NB4 (cell line): ENCODE data around the gene CXorf49B.
"Not testable (repeated sequence)": the region's sequence is repeated elsewhere in the genome, so short reads cannot be mapped to it uniquely, and the experiment has no call there.

Experiments
- MYC ChIP-seq: IDR thresholded peaks from 2 replicates; pipeline ENCODE4 v1.6.1; 2011; ENCODE audit warnings: low read depth, low read length
- POLR2A ChIP-seq: IDR thresholded peaks from 2 replicates; pipeline ENCODE4 v1.6.1; 2011; ENCODE audit warnings: mild to moderate bottlenecking; ENCODE audit not compliant: insufficient read length; ENCODE audit errors: extremely low read depth
- TF ChIP-seq, protein P1 (sequence below): IDR thresholded peaks from one replicate; pipeline ENCODE4 v1.5.1; 2012; ENCODE audit warnings: low read depth, low read length
- TF ChIP-seq, protein P2 (sequence below): IDR thresholded peaks from 2 replicates; pipeline ENCODE4 v1.6.1; 2011; ENCODE audit warnings: low read depth, low read length

DNA sequence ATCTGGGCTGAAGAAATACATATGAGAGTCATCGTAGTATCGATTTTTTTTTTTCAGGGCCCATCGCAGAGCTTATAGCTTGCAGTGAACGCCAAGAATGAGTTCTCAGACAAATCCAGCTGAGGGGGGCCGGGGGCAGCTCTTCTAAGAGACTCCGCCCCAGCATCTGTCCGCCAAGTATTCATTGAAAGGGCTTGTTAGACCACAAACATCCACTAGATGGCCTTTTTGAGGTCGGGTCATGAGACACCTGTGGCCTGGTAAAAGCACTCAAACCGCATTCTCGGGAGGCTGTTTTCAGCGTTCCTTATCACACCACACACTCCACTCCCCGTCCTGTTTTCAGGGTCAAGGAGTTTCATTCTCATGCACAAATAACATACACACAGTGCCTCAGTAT is 15.2 kb downstream of the CXorf49B start:
- TF ChIP-seq, protein P1, sequence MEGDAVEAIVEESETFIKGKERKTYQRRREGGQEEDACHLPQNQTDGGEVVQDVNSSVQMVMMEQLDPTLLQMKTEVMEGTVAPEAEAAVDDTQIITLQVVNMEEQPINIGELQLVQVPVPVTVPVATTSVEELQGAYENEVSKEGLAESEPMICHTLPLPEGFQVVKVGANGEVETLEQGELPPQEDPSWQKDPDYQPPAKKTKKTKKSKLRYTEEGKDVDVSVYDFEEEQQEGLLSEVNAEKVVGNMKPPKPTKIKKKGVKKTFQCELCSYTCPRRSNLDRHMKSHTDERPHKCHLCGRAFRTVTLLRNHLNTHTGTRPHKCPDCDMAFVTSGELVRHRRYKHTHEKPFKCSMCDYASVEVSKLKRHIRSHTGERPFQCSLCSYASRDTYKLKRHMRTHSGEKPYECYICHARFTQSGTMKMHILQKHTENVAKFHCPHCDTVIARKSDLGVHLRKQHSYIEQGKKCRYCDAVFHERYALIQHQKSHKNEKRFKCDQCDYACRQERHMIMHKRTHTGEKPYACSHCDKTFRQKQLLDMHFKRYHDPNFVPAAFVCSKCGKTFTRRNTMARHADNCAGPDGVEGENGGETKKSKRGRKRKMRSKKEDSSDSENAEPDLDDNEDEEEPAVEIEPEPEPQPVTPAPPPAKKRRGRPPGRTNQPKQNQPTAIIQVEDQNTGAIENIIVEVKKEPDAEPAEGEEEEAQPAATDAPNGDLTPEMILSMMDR = not testable (repeated sequence)
- not testable (repeated sequence) for TF ChIP-seq MYC, POLR2A
- TF ChIP-seq, protein P2, sequence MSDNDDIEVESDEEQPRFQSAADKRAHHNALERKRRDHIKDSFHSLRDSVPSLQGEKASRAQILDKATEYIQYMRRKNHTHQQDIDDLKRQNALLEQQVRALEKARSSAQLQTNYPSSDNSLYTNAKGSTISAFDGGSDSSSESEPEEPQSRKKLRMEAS = not testable (repeated sequence)
